GM12891 (cell line): ENCODE results near the gene TNK2.

Experiments used
- DNase-seq: peaks from one replicate; pipeline ENCODE4 v3.0.0; 2011; ENCODE audit warnings: low spot score; ENCODE audit not compliant: insufficient read length
- FAIRE-seq: peaks from 2 replicates; lab custom pipeline; 2011; peaks lifted over from hg19 to GRCh38; lab: Jason Lieb, UNC
- PAX5 ChIP-seq: IDR thresholded peaks from 2 replicates; pipeline ENCODE4 v1.6.1; 2011; ENCODE audit warnings: low read length, moderate library complexity, mild to moderate bottlenecking; ENCODE audit not compliant: insufficient read depth, severe bottlenecking
- POLR2A ChIP-seq: IDR thresholded peaks from 2 replicates; pipeline ENCODE4 v1.6.1; 2011; ENCODE audit warnings: low read depth, low read length, control low read depth
- POLR2AphosphoS5 ChIP-seq: IDR thresholded peaks from 2 replicates; pipeline ENCODE4 v1.6.1; 2011; ENCODE audit warnings: low read depth, low read length, control low read depth
- POU2F2 ChIP-seq: IDR thresholded peaks from 2 replicates; pipeline ENCODE4 v1.6.1; 2011; ENCODE audit warnings: low read depth, mild to moderate bottlenecking, control low read depth, low read length, moderate library complexity
- SPI1 ChIP-seq: IDR thresholded peaks from 2 replicates; pipeline ENCODE4 v1.6.1; 2011; ENCODE audit warnings: low read depth, low read length, control low read depth
- TAF1 ChIP-seq: IDR thresholded peaks from 2 replicates; pipeline ENCODE4 v1.6.1; 2011; ENCODE audit warnings: low read depth, low read length, control low read depth

TNK2 gene

DNA sequence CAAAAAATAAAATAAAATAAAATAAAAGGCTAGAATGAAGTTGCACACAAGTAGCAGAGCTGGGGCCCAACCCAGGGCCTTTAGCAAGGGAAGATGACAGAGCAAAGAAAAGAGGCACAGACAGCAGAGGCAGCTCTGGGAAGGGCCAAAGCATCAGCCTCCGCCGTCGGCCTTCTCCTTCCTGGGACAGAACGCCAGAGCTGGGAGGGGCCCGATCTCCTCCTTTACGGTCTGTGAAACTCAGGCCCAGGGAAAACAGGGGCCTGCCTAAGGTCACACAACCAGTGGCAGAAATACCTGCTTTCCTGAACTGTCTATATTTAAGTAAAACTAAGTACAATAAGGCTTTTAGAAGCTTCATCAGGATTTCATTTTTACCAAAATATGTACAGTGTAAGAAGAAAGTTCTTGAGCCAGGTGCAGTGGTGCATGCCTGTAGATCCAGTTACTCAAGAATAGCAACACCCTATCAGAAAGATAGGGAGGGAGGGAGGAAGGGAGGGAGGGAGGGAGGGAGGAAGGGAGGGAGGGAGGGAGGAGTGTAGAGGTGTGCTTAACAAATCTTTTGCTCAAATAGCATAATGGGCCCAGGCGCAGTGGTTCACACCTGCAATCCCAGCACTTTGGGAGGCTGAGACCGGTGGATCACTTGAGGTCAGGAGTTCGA, 53.6 kb downstream of the TNK2 start:
- DNase-seq (no peak), FAIRE-seq (no peak)
- TF ChIP-seq POLR2A: no peak
- TF ChIP-seq PAX5: no peak
- no peak for TF ChIP-seq POLR2AphosphoS5
- no peak for TF ChIP-seq TAF1
- no peak for TF ChIP-seq SPI1
- no peak for TF ChIP-seq POU2F2

DNA sequence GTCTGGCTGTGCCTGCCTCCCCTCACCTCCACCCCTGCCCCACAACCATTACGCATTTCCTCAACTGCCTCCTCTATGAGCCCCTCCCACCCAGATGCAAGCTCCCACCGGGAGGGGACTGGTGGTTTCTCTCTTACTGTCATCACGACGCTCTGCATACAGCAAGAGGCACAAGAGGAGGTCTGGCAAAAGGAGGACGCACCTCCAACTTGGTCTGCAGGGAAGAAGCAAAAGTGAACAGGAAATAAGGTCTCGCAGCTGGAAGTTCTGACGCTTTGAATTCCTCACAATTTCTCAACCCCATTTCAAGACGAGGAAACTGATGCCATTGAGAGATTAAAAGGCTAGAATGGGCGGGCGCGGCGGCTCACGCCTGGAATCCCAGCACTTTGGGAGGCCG, 54.4 kb downstream of the TNK2 start:
- no peak for TF ChIP-seq SPI1
- DNase-seq (no peak), FAIRE-seq (no peak)

DNA sequence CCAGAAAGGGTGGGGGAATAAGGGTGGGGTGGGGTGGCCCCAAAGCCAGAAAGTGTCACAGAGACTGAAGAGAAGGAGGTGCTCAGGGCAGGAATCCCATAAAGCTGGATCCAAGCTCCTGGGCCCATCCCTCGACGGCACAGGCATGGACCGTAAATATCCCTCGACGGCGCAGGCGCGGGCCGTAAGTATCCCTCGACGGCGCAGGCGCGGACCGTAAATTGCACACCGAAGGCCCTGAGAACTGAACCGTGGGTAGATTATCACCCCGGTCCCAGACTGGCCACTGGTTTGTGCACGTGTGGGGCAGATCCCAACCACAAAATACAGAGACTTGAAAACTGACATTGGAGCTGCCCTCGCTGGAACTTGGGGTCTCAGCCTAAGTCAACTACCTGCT, 55.3 kb downstream of the TNK2 start:
- DNase-seq: no peak
- TF ChIP-seq POLR2A: no peak
- no peak for TF ChIP-seq TAF1
- TF ChIP-seq POLR2AphosphoS5: no peak
- no peak for TF ChIP-seq PAX5
- TF ChIP-seq POU2F2: no peak
- no peak for TF ChIP-seq SPI1
- FAIRE-seq: no peak

DNA sequence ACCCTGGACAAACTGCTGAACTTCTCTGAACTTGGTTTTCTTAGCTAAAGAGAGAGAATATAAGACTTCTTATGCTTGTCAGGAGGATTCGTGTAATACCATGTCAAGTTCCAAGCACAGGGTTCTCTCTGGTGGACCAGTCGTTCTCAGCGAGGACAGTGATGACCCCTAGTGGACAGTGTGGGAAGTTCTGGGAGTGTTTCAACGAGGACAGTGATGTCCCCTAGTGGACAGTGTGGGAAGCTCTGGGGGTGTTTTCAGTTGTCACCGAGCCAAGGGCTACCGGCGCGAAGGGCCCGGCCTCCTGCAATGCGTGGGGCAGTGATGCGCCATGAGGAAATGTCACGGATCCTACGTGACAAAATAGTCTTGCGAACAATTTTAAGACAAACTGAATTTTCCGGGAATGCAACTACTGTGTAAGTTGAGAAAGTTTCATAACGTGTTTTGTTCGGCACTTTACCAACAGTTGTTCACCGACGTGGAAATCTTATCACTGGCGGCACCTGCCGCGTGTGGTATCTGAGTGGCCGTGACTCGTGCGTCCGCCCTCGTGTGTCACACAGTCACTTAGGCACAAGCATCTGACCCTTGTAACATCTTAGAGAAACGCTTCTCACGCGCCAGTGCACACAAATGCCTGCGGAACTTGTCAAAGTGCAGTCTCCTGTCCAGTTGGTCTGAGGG, 57.4 kb downstream of the TNK2 start:
- DNase-seq (peak; percentile 80), FAIRE-seq (peak; percentile 85)
- TF ChIP-seq POU2F2 (peak; percentile 67; the same call in 1 of the 2 replicates), PAX5 (no peak)

DNA sequence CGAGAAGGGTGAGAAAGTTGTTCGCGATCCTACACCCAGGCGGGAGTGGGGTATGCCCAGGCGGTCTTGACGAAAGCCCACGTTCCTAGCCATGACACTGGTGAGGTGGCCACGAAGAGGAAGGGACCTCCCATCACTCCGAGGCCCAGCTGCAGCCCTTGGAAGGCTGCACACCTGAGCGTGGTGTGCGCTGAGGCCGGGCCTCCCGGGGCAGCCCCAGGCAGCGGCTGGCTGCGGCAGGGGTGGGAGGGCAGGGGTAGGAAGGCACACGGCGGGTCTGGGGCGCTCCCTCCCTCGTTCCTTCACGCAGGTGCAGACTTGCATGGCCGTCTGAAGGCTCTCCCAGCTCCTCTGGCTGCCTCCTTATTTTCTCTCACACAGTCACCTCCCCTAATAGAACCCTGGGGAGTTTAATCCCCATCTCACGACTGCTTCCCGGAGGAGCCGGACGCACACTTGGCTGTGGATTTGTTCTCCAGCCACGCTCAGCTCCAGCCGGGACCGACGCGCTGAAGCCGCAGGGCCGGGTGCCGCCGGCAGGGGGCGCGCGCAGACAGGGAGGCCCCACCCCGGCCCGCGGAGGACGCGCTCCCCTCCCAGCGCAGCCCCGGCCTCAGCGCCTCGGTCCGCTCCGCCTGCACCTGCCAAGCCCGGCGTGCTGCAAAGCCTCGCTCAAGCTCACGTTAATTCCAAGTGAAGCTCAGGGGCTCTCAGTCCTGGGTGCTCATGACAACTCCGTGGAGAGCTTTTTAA, 58.9 kb downstream of the TNK2 start:
- FAIRE-seq (no peak), DNase-seq (no peak)

DNA sequence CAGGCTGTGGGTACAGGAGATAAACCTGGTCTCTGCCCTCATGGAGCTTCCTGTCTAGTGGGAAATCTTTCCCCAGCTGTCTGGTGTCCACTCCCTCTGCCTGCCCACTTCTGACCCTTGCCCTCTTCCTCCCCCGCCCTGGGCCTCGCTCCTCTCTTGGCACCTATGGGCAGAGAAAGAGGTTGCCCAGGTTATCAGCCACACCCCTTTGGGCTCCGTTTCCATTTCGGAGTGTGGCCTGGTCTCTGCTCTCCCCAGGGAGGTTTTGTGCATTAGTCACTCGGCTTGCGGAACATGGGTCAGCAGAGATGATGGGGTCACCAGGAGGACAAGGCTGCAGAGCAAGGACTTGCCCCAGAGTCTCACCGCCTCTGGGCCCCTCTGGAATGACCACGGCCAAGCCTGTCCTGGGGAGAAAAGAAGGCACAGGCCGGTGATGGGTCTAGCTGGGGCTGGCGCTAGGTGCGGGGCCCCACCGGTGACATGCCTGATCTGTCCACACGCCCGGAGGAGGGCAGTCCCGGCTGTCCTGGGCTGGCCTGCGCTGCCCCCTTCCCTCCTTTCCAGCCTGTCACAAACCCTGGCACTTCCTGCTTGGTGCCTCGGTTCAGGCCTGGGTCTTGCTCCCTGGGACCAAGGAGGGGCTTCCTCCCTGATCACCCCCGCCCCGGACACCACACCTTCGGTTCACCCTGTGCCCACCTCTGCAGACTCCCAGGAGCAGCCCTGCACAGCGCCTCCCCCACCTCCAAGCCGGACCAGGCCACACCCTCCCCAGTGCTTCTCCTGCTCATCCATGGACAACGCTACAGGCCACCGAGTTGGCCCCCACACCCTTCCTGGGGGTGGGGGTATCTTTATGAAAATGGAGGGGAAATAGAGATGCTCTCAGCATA, 61.0 kb downstream of the TNK2 start:
- TF ChIP-seq SPI1: no peak
- no peak for TF ChIP-seq PAX5
- TF ChIP-seq POLR2AphosphoS5: no peak
- no peak for TF ChIP-seq POU2F2
- no peak for TF ChIP-seq TAF1
- TF ChIP-seq POLR2A: no peak
- DNase-seq: no peak
- no peak for FAIRE-seq

More for the DNA sequence above, 58.9 kb downstream of the TNK2 start:
- TF ChIP-seq POU2F2 (no peak), SPI1 (no peak), TAF1 (no peak), POLR2A (no peak), PAX5 (no peak), POLR2AphosphoS5 (no peak)

DNA sequence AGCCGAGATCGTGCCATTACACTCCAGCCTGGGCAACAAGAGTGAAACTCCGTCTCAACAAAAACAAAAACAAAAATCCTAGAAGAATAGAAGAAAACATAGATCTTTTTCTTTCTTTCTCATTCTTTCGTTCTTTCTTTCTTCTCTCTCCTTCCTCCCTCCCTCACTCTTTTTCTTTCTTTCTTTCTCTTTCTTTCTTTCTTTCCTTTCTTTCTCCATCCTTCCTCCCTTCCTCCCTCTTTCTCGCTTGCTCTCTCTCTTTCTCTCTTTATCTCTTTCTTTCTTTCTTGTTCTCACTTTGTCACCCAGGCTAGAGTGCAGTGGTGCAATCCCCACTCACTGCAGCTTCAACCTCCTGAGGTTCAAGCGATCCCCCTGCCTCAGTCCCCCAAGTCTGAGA, 62.9 kb downstream of the TNK2 start:
- no peak for FAIRE-seq

DNA sequence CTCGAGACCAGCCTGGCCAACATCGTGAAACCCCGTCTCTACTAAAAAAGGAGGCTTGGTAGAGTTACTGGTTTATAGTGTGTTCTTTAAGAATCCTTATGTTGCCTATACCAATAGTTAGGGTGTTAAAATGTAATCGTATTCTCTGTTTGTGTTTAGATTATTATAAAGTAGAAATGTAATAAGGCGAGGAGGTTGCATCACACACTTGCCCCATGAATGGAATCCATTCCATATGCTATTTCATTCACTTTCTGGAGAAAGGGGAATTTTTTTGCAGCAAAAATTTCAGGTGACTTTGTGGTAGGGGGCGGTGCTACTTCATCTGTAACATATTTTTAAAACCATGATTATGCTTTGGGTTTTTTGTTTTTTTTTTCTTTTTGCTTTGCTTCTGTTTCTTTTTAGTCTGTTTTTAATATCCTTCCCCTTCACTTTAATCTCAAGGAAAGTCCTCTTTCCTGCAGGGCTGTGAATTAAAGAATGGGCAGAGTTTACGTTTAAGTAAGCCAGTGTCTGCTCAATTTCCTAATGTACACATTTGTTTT, 63.6 kb downstream of the TNK2 start:
- no peak for TF ChIP-seq POLR2A
- TF ChIP-seq POU2F2: no peak
- no peak for TF ChIP-seq SPI1
- TF ChIP-seq POLR2AphosphoS5: no peak
- DNase-seq (no peak), FAIRE-seq (no peak)

More for the DNA sequence above, 62.9 kb downstream of the TNK2 start:
- TF ChIP-seq POLR2A (no peak), POLR2AphosphoS5 (no peak), SPI1 (no peak), PAX5 (no peak)
- no peak for DNase-seq

DNA sequence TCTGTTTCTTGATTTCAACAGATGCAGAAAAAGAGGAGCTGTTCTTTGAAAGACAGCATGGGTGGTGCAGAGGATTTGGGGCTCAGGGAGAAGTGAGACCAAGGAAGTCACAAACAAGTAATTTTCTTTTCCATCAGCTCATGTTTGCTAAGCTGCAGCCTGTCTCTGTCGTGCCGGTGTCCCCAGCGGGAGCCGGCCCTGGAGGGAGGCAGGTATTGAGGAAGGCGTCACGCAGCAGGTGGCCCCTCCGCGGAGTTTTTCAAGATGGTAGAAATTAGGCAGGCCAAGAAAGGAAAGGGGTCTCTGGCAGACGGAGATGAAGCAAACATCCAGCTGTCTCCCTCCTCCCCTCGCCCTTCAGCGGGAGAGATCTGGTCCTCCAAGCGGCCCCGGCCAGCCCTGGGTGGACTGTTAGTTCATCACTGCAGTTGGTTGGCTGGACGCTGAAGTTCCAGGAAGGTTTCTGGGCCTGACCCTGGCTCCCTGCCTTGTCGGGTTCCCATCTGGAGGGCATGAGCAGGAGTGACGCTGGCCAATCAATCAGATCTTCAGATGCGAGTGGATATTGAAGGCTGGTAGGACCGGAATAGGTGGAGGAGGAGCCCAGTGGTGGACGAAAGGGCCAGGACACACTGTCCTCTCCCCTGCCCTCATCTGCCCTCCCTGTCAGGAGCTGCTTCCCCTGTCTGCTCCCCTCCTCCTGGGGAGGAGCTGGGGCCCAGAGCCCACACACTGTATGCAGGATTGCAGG, 68.9 kb downstream of the TNK2 start:
- DNase-seq: no peak
- TF ChIP-seq TAF1 (no peak), POLR2A (no peak)
- FAIRE-seq: no peak
